Smooth muscle cell of the brain vasculature (primary cell): ENCODE results near the gene THPO.

ENCODE experiments used
- DNase-seq: peaks from one replicate; pipeline ENCODE4 v3.0.0-alpha.2; 2012; ENCODE audit warnings: low read depth, low spot score

The THPO gene

GRCh38 chr3:184384856-184385422 lies 6.9 kb upstream of the THPO start:
- DNase-seq, result no peak

GRCh38 chr3:184384342-184384741 lies 6.3 kb upstream of the THPO start:
- no peak for DNase-seq

GRCh38 chr3:184383033-184383740 lies 5.2 kb upstream of the THPO start:
- DNase-seq, result no peak

- no peak for DNase-seq
These were observed 4.5 kb upstream of the THPO start for GRCh38 chr3:184382326-184383032.

- DNase-seq, result no peak
These were observed 3.5 kb upstream of the THPO start for GRCh38 chr3:184381261-184382224.

- no peak for DNase-seq
These were observed 2.7 kb upstream of the THPO start for GRCh38 chr3:184380627-184381260.

GRCh38 chr3:184380185-184380626 lies 2.2 kb upstream of the THPO start:
- no peak for DNase-seq

- DNase-seq, result no peak
These were observed 1.6 kb upstream of the THPO start, which contains the start of gene CHRD for GRCh38 chr3:184379358-184380184. CHRD (plus strand) TSS chr3:184380054; CDS start chr3:184380319, 265 bp downstream.

GRCh38 chr3:184378651-184379357 lies 797 bp upstream of the THPO start:
- no peak for DNase-seq

GRCh38 chr3:184377374-184377773 lies 633 bp downstream of the THPO start:
- DNase-seq, result no peak

GRCh38 chr3:184375747-184376461 lies 2.1 kb downstream of the THPO start:
- no peak for DNase-seq

- DNase-seq, result no peak
These were observed 4.6 kb downstream of the THPO start for GRCh38 chr3:184373422-184373821.

GRCh38 chr3:184372911-184373310 lies 5.1 kb downstream of the THPO start:
- DNase-seq, result no peak

GRCh38 chr3:184372296-184372821 lies 5.6 kb downstream of the THPO start:
- no peak for DNase-seq

GRCh38 chr3:184371570-184372018 lies 6.4 kb downstream of the THPO start:
- DNase-seq, result peak; percentile 83

GRCh38 chr3:184368586-184369183 lies 9.3 kb downstream of the THPO start:
- no peak for DNase-seq

GRCh38 chr3:184368116-184368515 lies 9.9 kb downstream of the THPO start:
- no peak for DNase-seq

- DNase-seq, result no peak
These were observed 11.3 kb downstream of the THPO start for GRCh38 chr3:184366619-184367289.
